Transverse colon (tissue), 4 donors: Measurements from ENCODE around the gene VPS35L.

ENCODE experiments used
- CTCF ChIP-seq, 5 experiments: fragments of 200-600 bp in 3 of 5; fragments of 450-650 bp in 2 of 5; sonication (generic) in 3 of 5; IDR thresholded peaks; 1 replicate in 2 of 5; 2 replicates in 3 of 5; pipeline ENCODE4 v1.5.1; 2016 to 2017; ENCODE audit warnings: antibody characterized with exemption in 5 of 5, inconsistent platforms in 3 of 5, mild to moderate bottlenecking in 2 of 5, moderate library complexity in 1 of 5
- POLR2AphosphoS5 ChIP-seq, 3 donors: sonication (generic); formaldehyde crosslinking; IDR thresholded peaks; one replicate each; pipeline ENCODE4 v1.6.1; 2016; ENCODE audit warnings: antibody characterized with exemption in 3 of 3

- no peak for TF ChIP-seq CTCF (IDR thresholded peaks at IDR 0.05)
- no peak for TF ChIP-seq POLR2AphosphoS5 (IDR thresholded peaks at IDR 0.05)
Measured at GRCh38 chr16:19555938-19556771, 652 bp downstream of the VPS35L start.
